Omental fat pad (tissue), 4 donors: ENCODE data around the gene MAFF. TPM values are rescaled to one million over a fixed set of nuclear protein-coding genes. Genes with fewer than 3 reads are reported as not detected.

Experiments used
- ATAC-seq: fragments of 150-250 bp; one replicate; pipeline ENCODE4 v1.9.1; 2016; ENCODE audit warnings: mild to moderate bottlenecking, moderate library complexity; ENCODE audit not compliant: low FRiP score
- DNase-seq: peaks from one replicate; pipeline ENCODE4 v3.0.0-alpha.2; 2019; ENCODE audit warnings: low spot score
- total RNA-seq, 4 donors: library from RNA; depleted of rRNA; stranded (reverse); fragments of >200 nt; gene quantifications; one replicate each; pipeline ENCODE4 v1.1.0, GENCODE V29; 2016
- TF ChIP-seq, protein P1 (sequence below), 3 donors: fragments of 450-650 bp; IDR thresholded peaks; one replicate each; pipeline ENCODE4 v1.5.1; 2016 to 2017; ENCODE audit warnings: antibody characterized with exemption in 3 of 3, mild to moderate bottlenecking in 3 of 3, moderate library complexity in 2 of 3

The MAFF gene
- total RNA-seq, 4 donors from 2014 or later: 73.9 to 334 (median 202) TPM

- DNase-seq (no peak), ATAC-seq (no peak)
- TF ChIP-seq, protein P1, sequence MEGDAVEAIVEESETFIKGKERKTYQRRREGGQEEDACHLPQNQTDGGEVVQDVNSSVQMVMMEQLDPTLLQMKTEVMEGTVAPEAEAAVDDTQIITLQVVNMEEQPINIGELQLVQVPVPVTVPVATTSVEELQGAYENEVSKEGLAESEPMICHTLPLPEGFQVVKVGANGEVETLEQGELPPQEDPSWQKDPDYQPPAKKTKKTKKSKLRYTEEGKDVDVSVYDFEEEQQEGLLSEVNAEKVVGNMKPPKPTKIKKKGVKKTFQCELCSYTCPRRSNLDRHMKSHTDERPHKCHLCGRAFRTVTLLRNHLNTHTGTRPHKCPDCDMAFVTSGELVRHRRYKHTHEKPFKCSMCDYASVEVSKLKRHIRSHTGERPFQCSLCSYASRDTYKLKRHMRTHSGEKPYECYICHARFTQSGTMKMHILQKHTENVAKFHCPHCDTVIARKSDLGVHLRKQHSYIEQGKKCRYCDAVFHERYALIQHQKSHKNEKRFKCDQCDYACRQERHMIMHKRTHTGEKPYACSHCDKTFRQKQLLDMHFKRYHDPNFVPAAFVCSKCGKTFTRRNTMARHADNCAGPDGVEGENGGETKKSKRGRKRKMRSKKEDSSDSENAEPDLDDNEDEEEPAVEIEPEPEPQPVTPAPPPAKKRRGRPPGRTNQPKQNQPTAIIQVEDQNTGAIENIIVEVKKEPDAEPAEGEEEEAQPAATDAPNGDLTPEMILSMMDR (IDR thresholded peaks at IDR 0.05): no peak
These were observed 12.2 kb downstream of the MAFF start for GRCh38 chr22:38213990-38214301.

DNA sequence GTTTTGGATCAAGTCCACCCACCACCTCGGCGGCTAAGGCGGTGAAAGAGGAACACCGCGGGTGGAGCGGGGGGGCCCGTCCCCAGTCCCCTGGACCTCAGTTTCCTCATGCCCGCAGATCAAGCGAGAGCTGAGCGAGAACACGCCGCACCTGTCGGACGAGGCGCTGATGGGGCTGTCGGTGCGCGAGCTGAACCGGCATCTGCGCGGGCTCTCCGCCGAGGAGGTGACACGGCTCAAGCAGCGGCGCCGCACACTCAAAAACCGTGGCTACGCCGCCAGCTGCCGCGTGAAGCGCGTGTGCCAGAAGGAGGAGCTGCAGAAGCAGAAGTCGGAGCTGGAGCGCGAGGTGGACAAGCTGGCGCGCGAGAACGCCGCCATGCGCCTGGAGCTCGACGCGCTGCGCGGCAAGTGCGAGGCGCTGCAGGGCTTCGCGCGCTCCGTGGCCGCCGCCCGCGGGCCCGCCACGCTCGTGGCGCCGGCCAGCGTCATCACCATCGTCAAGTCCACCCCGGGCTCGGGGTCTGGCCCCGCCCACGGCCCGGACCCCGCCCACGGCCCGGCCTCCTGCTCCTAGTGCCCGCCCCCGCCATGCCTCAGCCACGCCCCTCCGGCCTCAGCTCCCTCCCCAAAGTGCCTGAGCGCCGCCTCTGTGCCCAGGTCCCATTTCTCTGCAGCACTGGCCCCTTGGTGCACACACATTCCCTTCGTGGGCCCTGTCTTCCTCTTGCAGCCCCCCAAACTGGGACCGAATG lies 12.7 kb downstream of the MAFF start:
- DNase-seq: no peak
- ATAC-seq: no peak
- TF ChIP-seq, protein P1 (IDR thresholded peaks at IDR 0.05): no peak

DNA sequence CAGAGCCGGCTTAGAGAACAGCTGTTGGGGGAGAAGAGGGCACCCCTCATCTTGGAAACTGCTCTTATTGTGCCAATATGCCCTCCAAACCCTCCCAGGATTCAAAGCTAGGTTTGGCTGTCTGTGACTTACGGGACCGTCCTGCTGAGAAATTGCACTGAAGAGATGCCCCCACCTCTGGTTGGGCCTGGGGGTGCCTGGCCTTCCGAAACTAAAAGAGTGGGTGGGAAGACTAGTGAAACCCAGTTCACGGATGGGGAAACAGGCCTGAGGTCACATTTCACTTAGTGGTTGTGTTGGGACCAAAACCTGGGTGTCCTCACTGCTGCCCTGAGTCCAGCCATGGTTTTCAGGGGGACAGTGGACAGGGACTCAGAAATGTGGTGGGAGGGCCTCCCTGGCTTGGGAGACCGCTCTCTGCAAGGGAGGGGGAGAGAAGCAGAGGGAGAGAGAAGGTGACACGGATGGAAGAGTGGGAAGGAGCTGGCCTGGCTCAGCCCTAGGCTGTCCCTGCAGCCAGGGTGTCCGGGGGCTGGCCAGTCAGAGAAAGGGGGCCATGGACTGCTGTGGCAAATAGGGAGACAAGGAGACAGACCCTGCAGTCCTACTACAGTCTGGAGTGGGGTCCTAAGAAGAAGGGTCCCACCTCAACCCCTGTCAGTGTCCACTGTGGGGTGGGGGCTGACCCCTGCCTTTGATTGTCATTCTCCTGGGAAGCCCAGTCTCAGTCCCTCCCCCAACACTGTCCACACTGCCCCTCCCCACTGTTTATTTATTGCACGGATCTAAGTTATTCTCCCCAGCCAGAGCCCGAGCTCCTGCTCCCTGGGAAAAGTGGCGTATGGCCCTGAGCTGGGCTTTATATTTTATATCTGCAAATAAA lies 13.6 kb downstream of the MAFF start:
- TF ChIP-seq, protein P1 (IDR thresholded peaks at IDR 0.05): no peak
- ATAC-seq (no peak), DNase-seq (no peak)

DNA sequence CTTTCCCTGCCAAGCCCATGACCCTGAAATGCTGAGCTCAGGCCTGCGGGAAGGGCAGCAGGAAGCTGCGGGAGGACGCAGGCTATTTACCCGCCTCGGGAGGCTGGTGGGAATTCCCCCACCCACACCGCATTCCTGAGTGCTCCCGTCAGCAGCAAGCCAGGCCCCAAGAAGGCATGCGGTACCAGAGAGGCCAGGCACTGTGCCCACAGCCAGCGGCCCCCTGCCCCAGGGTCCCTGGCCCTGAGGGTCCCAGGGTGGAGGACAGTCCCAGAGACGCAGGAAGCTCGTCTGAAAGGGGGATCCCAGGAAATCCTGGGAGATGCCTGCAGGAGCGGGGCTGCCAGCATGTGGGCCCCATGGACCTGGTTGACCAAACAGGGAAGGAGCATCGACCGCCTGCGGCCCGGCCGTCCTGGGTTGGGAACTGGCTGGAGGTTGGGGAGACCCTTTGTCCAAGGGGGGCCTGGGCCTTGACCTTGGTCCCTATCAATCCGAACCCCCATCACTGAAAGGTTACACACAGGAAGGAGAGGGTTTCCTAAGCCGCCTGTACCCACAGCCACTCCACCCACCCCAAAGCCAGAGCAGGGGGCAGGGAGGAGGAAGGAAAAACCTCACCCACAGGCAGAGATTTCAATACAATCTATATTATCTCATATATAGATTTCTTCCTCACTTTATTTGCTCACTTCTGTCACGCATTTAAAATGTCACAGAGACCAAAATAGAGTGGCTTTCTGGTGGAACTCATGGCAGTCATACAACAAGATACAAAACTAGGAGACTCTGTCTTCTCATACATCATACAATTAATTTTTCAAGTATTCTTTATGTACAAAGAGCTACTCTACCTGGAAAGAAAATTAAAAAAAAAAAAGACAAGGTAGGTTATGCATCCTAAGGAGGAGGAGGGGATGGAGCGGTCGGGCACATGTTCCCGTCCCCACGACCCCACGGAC lies 17.1 kb downstream of the MAFF start:
- ATAC-seq (peak; percentile 73), DNase-seq (peak; percentile 88)
- TF ChIP-seq, protein P1 (IDR thresholded peaks at IDR 0.05): no peak

GRCh38 chr22:38219632-38220031 lies 17.8 kb downstream of the MAFF start:
- ATAC-seq (no peak), DNase-seq (no peak)
- TF ChIP-seq, protein P1 (IDR thresholded peaks at IDR 0.05): no peak

GRCh38 chr22:38220163-38220562 lies 18.4 kb downstream of the MAFF start:
- DNase-seq (no peak), ATAC-seq (no peak)
- TF ChIP-seq, protein P1 (IDR thresholded peaks at IDR 0.05): no peak
